ENCODE data around the gene IGSF21.
"Not testable (repeated sequence)": the region's sequence is repeated elsewhere in the genome, so short reads cannot be mapped to it uniquely, and the experiment has no call there.

IGSF21 gene

GRCh38 chr1:18157968-18158367 is 50.4 kb downstream of the IGSF21 start:
- DNase-seq (ENCODE audit: low read depth), result no peak
- TF ChIP-seq CTCF (conservative IDR thresholded peaks at IDR 0.05; ENCODE audit: low read depth, low read length), result no peak
- H3K4me3 ChIP-seq (ENCODE audit: low read depth, low read length), result no peak overlapping the region

- no peak overlapping the region for H3K4me3 ChIP-seq (ENCODE audit: low read depth, low read length)
- no peak for TF ChIP-seq CTCF (conservative IDR thresholded peaks at IDR 0.05; ENCODE audit: low read depth, low read length)
- DNase-seq (ENCODE audit: low read depth), result no peak
Measured at GRCh38 chr1:18158714-18159113, 51.1 kb downstream of the IGSF21 start.

- no peak for DNase-seq (ENCODE audit: low read depth)
- no peak for TF ChIP-seq CTCF (conservative IDR thresholded peaks at IDR 0.05; ENCODE audit: low read depth, low read length)
- H3K4me3 ChIP-seq (ENCODE audit: low read depth, low read length), result no peak overlapping the region
Measured at GRCh38 chr1:18160290-18160942, 52.8 kb downstream of the IGSF21 start.

- DNase-seq (ENCODE audit: low read depth), result no peak
- TF ChIP-seq CTCF (conservative IDR thresholded peaks at IDR 0.05; ENCODE audit: low read depth, low read length), result no peak
- no peak overlapping the region for H3K4me3 ChIP-seq (ENCODE audit: low read depth, low read length)
Measured at GRCh38 chr1:18161690-18162089, 54.1 kb downstream of the IGSF21 start.

GRCh38 chr1:18165640-18166039 is 58.0 kb downstream of the IGSF21 start:
- not testable (repeated sequence) for H3K4me3 ChIP-seq (ENCODE audit: low read depth, low read length); DNase-seq (ENCODE audit: low read depth)

- no peak for TF ChIP-seq CTCF (conservative IDR thresholded peaks at IDR 0.05; ENCODE audit: low read depth, low read length)
Measured at GRCh38 chr1:18166341-18166740, 58.7 kb downstream of the IGSF21 start.

GRCh38 chr1:18166929-18167328 is 59.3 kb downstream of the IGSF21 start:
- no peak for TF ChIP-seq CTCF (conservative IDR thresholded peaks at IDR 0.05; ENCODE audit: low read depth, low read length)
- no peak for DNase-seq (ENCODE audit: low read depth)
- no peak overlapping the region for H3K4me3 ChIP-seq (ENCODE audit: low read depth, low read length)

More at GRCh38 chr1:18166341-18166740, 58.7 kb downstream of the IGSF21 start:
- H3K4me3 ChIP-seq (ENCODE audit: low read depth, low read length), result no peak overlapping the region
- no peak for DNase-seq (ENCODE audit: low read depth)

All from choroid plexus epithelial cell (primary cell).